HepG2 (cell line): ENCODE data around the gene PTK7. TPM values are rescaled to one million over a fixed set of nuclear protein-coding genes. Genes with fewer than 3 reads are reported as not detected.
A peak's percentile ranks its signal among the peaks of the same experiment; 100 is the strongest.

ENCODE experiments used
- FOSL2 ChIP-seq: sonication (generic); formaldehyde crosslinking; IDR thresholded peaks from 2 replicates; pipeline ENCODE4 v1.4.0; 2020; ENCODE audit warnings: missing genetic modification reagents
- HOXA9 ChIP-seq: sonication (generic); formaldehyde crosslinking; IDR thresholded peaks from 2 replicates; pipeline ENCODE4 v1.8.1; 2022; ENCODE audit warnings: missing genetic modification reagents, mild to moderate bottlenecking, moderate library complexity, borderline replicate concordance
- MTF2 ChIP-seq: sonication (generic); formaldehyde crosslinking; IDR thresholded peaks from 2 replicates; pipeline ENCODE4 v1.5.0; 2020; ENCODE audit warnings: missing genetic modification reagents, borderline replicate concordance
- NFKB2 ChIP-seq: sonication (generic); formaldehyde crosslinking; IDR thresholded peaks from 2 replicates; pipeline ENCODE4 v1.4.0; 2020; ENCODE audit warnings: missing genetic modification reagents, borderline replicate concordance
- NRL ChIP-seq: sonication (generic); formaldehyde crosslinking; IDR thresholded peaks from 2 replicates; pipeline ENCODE4 v1.5.0; 2020; ENCODE audit warnings: missing genetic modification reagents, mild to moderate bottlenecking, moderate library complexity, borderline replicate concordance
- RXRA ChIP-seq: sonication (generic); formaldehyde crosslinking; IDR thresholded peaks from 2 replicates; pipeline ENCODE4 v1.5.1; 2020; ENCODE audit warnings: missing genetic modification reagents
- RXRB ChIP-seq: IDR thresholded peaks from 2 replicates; pipeline ENCODE4 v1.6.1; 2016; ENCODE audit warnings: borderline replicate concordance, missing genetic modification reagents, missing compliant biosample characterization
- SPEN ChIP-seq: sonication (generic); formaldehyde crosslinking; IDR thresholded peaks from 2 replicates; pipeline ENCODE4 v1.5.1; 2020; ENCODE audit warnings: low read depth, mild to moderate bottlenecking, missing genetic modification reagents
- XRCC5 ChIP-seq: fragments of 200-400 bp; formaldehyde crosslinking; optimal IDR thresholded peaks from 2 replicates; pipeline ENCODE3; 2017; ENCODE audit warnings: mild to moderate bottlenecking, low read length
- ZFP1 ChIP-seq: IDR thresholded peaks from 2 replicates; pipeline ENCODE4 v1.6.1; 2016
- ZMYM3 ChIP-seq: sonication (generic); formaldehyde crosslinking; IDR thresholded peaks from 2 replicates; pipeline ENCODE4 v1.5.1; 2020; ENCODE audit warnings: mild to moderate bottlenecking, missing genetic modification reagents
- ZMYM4 ChIP-seq: sonication (generic); formaldehyde crosslinking; IDR thresholded peaks from 2 replicates; pipeline ENCODE4 v1.8.1; 2023; ENCODE audit warnings: mild to moderate bottlenecking, missing genetic modification reagents
- ZNF234 ChIP-seq: sonication (generic); formaldehyde crosslinking; conservative IDR thresholded peaks from 2 replicates; pipeline ENCODE4 v1.5.1; 2020; ENCODE audit warnings: mild to moderate bottlenecking, missing genetic modification reagents
- ZNF331 ChIP-seq: sonication (generic); formaldehyde crosslinking; IDR thresholded peaks from 2 replicates; pipeline ENCODE4 v1.4.0; 2020; ENCODE audit warnings: missing genetic modification reagents
- ZNF567 ChIP-seq: sonication (generic); formaldehyde crosslinking; IDR thresholded peaks from 2 replicates; pipeline ENCODE4 v1.8.1; 2023; ENCODE audit warnings: mild to moderate bottlenecking, missing genetic modification reagents, borderline replicate concordance
- ZNF614 ChIP-seq: IDR thresholded peaks from 2 replicates; pipeline ENCODE4 v1.6.1; 2018; ENCODE audit warnings: missing biosample characterization, missing genetic modification reagents, inconsistent platforms, borderline replicate concordance
- ZNF891 ChIP-seq: sonication (generic); formaldehyde crosslinking; IDR thresholded peaks from 2 replicates; pipeline ENCODE4 v1.5.0; 2020; ENCODE audit warnings: mild to moderate bottlenecking, missing genetic modification reagents
- polyA plus RNA-seq, 8 experiments: library from polyadenylated mRNA; depleted of rRNA in 3 of 8; stranded (reverse) in 7 of 8; unstranded in 1 of 8; fragments of >200 nt; fragmentation: Illumina TruSeq in 4 of 8; extraction: Trizol in 4 of 8; gene quantifications; 2 replicates each; pipeline versions ENCODE4 v1.2.1 to v1.2.3, GENCODE V29; 2011 to 2016; ENCODE audit warnings: low read depth in 4 of 8, missing spikeins in 1 of 8, mixed read lengths in 1 of 8; ENCODE audit not compliant: insufficient read depth in 1 of 8
- total RNA-seq, 5 experiments: library from RNA; depleted of rRNA; stranded (reverse); fragments of >200 nt; fragmentation: Illumina TruSeq; extraction: Trizol; gene quantifications; 2 replicates each; pipeline ENCODE4 v1.2.3, GENCODE V29; 2016; ENCODE audit warnings: low read depth in 1 of 5
- TF ChIP-seq, protein P1 (sequence below): sonication (generic); formaldehyde crosslinking; IDR thresholded peaks from 2 replicates; pipeline ENCODE4 v1.4.0; 2020; ENCODE audit warnings: mild to moderate bottlenecking, missing genetic modification reagents
- TF ChIP-seq, protein P2 (sequence below): sonication (generic); formaldehyde crosslinking; IDR thresholded peaks from 2 replicates; pipeline ENCODE4 v1.4.0; 2020; ENCODE audit warnings: missing genetic modification reagents
- TF ChIP-seq, protein P3 (sequence below): sonication (generic); formaldehyde crosslinking; IDR thresholded peaks from 2 replicates; pipeline ENCODE4 v1.4.0; 2020; ENCODE audit warnings: missing genetic modification reagents
- TF ChIP-seq, protein P4 (sequence below): sonication (generic); formaldehyde crosslinking; IDR thresholded peaks from 2 replicates; pipeline ENCODE4 v1.9.0; 2021; ENCODE audit warnings: missing genetic modification reagents, borderline replicate concordance

PTK7 gene
- total and polyA plus RNA-seq, 2 of the 13 experiments (the other 11 are each of a cell fraction or from before 2014, with no cell fraction given), result 98.5 to 99.8 TPM

DNA sequence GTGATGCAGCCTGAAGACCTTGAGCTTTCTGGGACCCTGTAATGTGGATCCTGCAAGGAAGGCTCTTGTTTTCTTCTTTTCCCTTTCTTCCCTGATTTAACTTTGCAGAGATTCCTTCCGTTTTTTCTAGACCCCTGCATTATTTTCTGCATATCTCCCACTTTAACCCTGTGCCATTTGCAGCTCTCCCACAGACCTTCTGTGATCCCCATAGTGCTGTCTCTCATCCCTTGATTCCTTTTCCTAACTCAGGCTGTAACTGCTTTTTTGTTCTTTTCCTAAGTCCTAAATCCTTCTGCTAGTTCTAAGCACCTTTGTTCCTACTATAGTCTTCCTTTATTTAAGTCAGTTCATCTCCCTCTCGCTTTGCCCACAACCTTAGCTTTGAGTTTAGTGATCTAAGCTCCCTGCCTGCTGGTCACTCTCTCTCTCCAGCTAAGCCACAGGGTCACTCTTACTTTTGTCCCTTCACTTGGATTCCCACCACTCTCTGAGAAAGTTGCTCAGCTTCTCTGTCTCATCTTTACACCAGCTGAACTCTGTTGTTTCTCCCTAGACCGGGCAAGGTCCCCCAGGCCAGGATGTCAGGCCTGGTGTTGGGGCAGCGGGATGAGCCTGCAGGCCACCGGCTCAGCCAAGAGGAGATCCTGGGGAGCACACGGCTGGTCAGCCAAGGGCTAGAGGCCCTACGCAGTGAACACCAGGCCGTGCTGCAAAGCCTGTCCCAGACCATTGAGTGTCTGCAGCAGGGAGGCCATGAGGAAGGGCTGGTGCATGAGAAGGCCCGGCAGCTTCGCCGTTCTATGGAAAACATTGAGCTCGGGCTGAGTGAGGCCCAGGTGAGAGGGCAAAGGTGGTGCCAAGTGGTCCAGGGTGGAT lies 15.1 kb upstream of the PTK7 start (continued):
- TF ChIP-seq, protein P1, sequence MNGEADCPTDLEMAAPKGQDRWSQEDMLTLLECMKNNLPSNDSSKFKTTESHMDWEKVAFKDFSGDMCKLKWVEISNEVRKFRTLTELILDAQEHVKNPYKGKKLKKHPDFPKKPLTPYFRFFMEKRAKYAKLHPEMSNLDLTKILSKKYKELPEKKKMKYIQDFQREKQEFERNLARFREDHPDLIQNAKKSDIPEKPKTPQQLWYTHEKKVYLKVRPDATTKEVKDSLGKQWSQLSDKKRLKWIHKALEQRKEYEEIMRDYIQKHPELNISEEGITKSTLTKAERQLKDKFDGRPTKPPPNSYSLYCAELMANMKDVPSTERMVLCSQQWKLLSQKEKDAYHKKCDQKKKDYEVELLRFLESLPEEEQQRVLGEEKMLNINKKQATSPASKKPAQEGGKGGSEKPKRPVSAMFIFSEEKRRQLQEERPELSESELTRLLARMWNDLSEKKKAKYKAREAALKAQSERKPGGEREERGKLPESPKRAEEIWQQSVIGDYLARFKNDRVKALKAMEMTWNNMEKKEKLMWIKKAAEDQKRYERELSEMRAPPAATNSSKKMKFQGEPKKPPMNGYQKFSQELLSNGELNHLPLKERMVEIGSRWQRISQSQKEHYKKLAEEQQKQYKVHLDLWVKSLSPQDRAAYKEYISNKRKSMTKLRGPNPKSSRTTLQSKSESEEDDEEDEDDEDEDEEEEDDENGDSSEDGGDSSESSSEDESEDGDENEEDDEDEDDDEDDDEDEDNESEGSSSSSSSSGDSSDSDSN (CRISPR knock-in tag), result 0 out of 2 replicates have a peak, but pooled peaks have one; percentile 25
- TF ChIP-seq XRCC5 (peak; percentile 24), ZFP1 (CRISPR knock-in tag) (no peak), HOXA9 (CRISPR knock-in tag) (no peak), ZNF234 (no peak), ZNF567 (CRISPR knock-in tag) (peak; percentile 71; the same call in 1 of the 2 replicates), MTF2 (CRISPR knock-in tag) (0 out of 2 replicates have a peak, but pooled peaks have one; percentile 37), ZNF331 (CRISPR knock-in tag) (peak; percentile 61), RXRA (CRISPR knock-in tag) (peak; percentile 65; the same call in 1 of the 2 replicates), ZNF891 (peak; percentile 60; the same call in 1 of the 2 replicates), ZMYM4 (CRISPR knock-in tag) (0 out of 2 replicates have a peak, but pooled peaks have one; percentile 7), FOSL2 (no peak), NRL (CRISPR knock-in tag) (peak; percentile 66), RXRB (0 out of 2 replicates have a peak, but pooled peaks have one; percentile 3), ZMYM3 (no peak), SPEN (peak; percentile 16; the same call in 1 of the 2 replicates), NFKB2 (no peak; the same call in 1 of the 2 replicates), ZNF614 (no peak)
- TF ChIP-seq, protein P2, sequence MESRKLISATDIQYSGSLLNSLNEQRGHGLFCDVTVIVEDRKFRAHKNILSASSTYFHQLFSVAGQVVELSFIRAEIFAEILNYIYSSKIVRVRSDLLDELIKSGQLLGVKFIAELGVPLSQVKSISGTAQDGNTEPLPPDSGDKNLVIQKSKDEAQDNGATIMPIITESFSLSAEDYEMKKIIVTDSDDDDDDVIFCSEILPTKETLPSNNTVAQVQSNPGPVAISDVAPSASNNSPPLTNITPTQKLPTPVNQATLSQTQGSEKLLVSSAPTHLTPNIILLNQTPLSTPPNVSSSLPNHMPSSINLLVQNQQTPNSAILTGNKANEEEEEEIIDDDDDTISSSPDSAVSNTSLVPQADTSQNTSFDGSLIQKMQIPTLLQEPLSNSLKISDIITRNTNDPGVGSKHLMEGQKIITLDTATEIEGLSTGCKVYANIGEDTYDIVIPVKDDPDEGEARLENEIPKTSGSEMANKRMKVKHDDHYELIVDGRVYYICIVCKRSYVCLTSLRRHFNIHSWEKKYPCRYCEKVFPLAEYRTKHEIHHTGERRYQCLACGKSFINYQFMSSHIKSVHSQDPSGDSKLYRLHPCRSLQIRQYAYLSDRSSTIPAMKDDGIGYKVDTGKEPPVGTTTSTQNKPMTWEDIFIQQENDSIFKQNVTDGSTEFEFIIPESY (CRISPR knock-in tag), result peak; percentile 17; the same call in 1 of the 2 replicates
- TF ChIP-seq, protein P3, sequence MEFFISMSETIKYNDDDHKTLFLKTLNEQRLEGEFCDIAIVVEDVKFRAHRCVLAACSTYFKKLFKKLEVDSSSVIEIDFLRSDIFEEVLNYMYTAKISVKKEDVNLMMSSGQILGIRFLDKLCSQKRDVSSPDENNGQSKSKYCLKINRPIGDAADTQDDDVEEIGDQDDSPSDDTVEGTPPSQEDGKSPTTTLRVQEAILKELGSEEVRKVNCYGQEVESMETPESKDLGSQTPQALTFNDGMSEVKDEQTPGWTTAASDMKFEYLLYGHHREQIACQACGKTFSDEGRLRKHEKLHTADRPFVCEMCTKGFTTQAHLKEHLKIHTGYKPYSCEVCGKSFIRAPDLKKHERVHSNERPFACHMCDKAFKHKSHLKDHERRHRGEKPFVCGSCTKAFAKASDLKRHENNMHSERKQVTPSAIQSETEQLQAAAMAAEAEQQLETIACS, result no peak
- TF ChIP-seq, protein P4, sequence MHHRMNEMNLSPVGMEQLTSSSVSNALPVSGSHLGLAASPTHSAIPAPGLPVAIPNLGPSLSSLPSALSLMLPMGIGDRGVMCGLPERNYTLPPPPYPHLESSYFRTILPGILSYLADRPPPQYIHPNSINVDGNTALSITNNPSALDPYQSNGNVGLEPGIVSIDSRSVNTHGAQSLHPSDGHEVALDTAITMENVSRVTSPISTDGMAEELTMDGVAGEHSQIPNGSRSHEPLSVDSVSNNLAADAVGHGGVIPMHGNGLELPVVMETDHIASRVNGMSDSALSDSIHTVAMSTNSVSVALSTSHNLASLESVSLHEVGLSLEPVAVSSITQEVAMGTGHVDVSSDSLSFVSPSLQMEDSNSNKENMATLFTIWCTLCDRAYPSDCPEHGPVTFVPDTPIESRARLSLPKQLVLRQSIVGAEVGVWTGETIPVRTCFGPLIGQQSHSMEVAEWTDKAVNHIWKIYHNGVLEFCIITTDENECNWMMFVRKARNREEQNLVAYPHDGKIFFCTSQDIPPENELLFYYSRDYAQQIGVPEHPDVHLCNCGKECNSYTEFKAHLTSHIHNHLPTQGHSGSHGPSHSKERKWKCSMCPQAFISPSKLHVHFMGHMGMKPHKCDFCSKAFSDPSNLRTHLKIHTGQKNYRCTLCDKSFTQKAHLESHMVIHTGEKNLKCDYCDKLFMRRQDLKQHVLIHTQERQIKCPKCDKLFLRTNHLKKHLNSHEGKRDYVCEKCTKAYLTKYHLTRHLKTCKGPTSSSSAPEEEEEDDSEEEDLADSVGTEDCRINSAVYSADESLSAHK (CRISPR knock-in tag), result 0 out of 2 replicates have a peak, but pooled peaks have one; percentile 76
